CD4-positive, alpha-beta memory T cell (primary cell): Measurements from ENCODE around the gene DBF4B. TPM values are rescaled to one million over a fixed set of nuclear protein-coding genes. Genes with fewer than 3 reads are reported as not detected.
"Not testable (repeated sequence)": the region's sequence is repeated elsewhere in the genome, so short reads cannot be mapped to it uniquely, and the experiment has no call there.

Experiments
- CTCF ChIA-PET: fragments of 350-600 bp; sonication (Branson Sonifier 250); formaldehyde crosslinking; loops from one replicate; lab custom pipeline; 2021; ENCODE audit warnings: inconsistent platforms; ENCODE audit not compliant: partially characterized antibody; lab: Charles Lee
- POLR2A ChIA-PET: fragments of 350-600 bp; sonication (Branson Sonifier 250); formaldehyde crosslinking; loops from one replicate; lab custom pipeline; 2021; ENCODE audit not compliant: partially characterized antibody; lab: Charles Lee
- DNase-seq, 5 donors: peaks; one replicate each; pipeline versions ENCODE4 v3.0.0 to v3.0.0-alpha.2; 2020 to 2022; ENCODE audit warnings: mixed read lengths in 1 of 5
- H3K27ac ChIP-seq: one replicate; pipeline ENCODE4 v1.7.0; 2013; ENCODE audit warnings: low read depth, low read length
- H3K27me3 ChIP-seq: 2 replicates; pipeline ENCODE4 v1.7.0; 2013; ENCODE audit warnings: mild to moderate bottlenecking, low read length, moderate library complexity; ENCODE audit not compliant: insufficient read depth
- H3K36me3 ChIP-seq: 2 replicates; pipeline ENCODE4 v1.7.0; 2013; ENCODE audit warnings: mild to moderate bottlenecking, low read length, moderate library complexity; ENCODE audit not compliant: insufficient read depth
- H3K4me1 ChIP-seq: 2 replicates; pipeline ENCODE4 v1.7.0; 2013; ENCODE audit warnings: mild to moderate bottlenecking, low read length, moderate library complexity; ENCODE audit not compliant: insufficient read depth
- H3K4me3 ChIP-seq, 2 donors: one replicate each; pipeline ENCODE4 v1.7.0; 2013; ENCODE audit warnings: low read length in 2 of 2, mild to moderate bottlenecking in 1 of 2
- H3K9me3 ChIP-seq, 2 donors: one replicate each; pipeline ENCODE4 v1.7.0; 2013; ENCODE audit warnings: low read length in 2 of 2, control low read depth in 1 of 2; ENCODE audit not compliant: control insufficient read depth in 1 of 2
- H3K27ac Mint-ChIP-seq, 7 donors: one replicate each; pipeline ENCODE4 v1.8.0; 2020 to 2021; ENCODE audit warnings: mixed read lengths in 7 of 7, mild to moderate bottlenecking in 6 of 7, inconsistent platforms in 3 of 7, moderate library complexity in 3 of 7
- H3K27me3 Mint-ChIP-seq, 2 donors: one replicate each; pipeline ENCODE4 v1.8.0; 2020 to 2021; ENCODE audit warnings: mixed read lengths in 2 of 2
- H3K36me3 Mint-ChIP-seq, 2 donors: one replicate each; pipeline ENCODE4 v1.8.0; 2020 to 2021; ENCODE audit warnings: mixed read lengths in 2 of 2, inconsistent platforms in 1 of 2, mild to moderate bottlenecking in 1 of 2
- H3K4me1 Mint-ChIP-seq, 4 donors: one replicate each; pipeline ENCODE4 v1.8.0; 2020 to 2021; ENCODE audit warnings: mixed read lengths in 4 of 4, mild to moderate bottlenecking in 1 of 4
- H3K4me3 Mint-ChIP-seq, 8 donors: one replicate each; pipeline ENCODE4 v1.8.0; 2020 to 2021; ENCODE audit warnings: mixed read lengths in 8 of 8, mild to moderate bottlenecking in 7 of 8, moderate library complexity in 6 of 8, inconsistent platforms in 3 of 8
- H3K9me3 Mint-ChIP-seq, 8 donors: one replicate each; pipeline ENCODE4 v1.8.0; 2020 to 2021; ENCODE audit warnings: mixed read lengths in 8 of 8, mild to moderate bottlenecking in 5 of 8, inconsistent platforms in 3 of 8, moderate library complexity in 1 of 8
- intact Hi-C: fragments of 100-400 bp; cut with micrococcal nuclease; formaldehyde crosslinking; loops from one replicate; pipeline ENCODE4 v1.15.1; 2023
- polyA plus RNA-seq, 2 donors: library from polyadenylated mRNA; unstranded; fragments of 300-500 nt; fragmentation: Illumina TruSeq; gene quantifications; one replicate each; pipeline ENCODE4 v1.2.3, GENCODE V29; 2021
- total RNA-seq, 2 experiments: library from RNA; stranded (reverse); gene quantifications; one replicate each; pipeline ENCODE4 v1.2.3, GENCODE V29; 2021

Gene DBF4B
- total and polyA plus RNA-seq, 4 experiments from 2014 or later: 1.00 to 8.4 (median 8.1) TPM; not detected in 1

GRCh38 chr17:44722254-44722653 lies 13.8 kb downstream of the DBF4B start:
- H3K27me3 ChIP-seq: no peaks in the 10 kb centered on the region
- no peak overlapping the region for H3K4me3 ChIP-seq
- peaks cover 2 to 4% of the 10 kb centered on the region in 2 donors for H3K36me3 Mint-ChIP-seq
- no peaks in the 10 kb centered on the region for H3K4me1 Mint-ChIP-seq
- no peaks in the 10 kb centered on the region for H3K36me3 ChIP-seq
- CTCF ChIA-PET: interaction anchor here (1.0 kb wide), 1 partner anchor 52 kb away, joined by 3 read pairs; no protein-coding TSS in a partner anchor
- intact Hi-C loops: no loop called here
- no peak overlapping the region for H3K4me3 Mint-ChIP-seq
- no peak overlapping the region for H3K27ac ChIP-seq
- H3K27me3 Mint-ChIP-seq: no peaks in the 10 kb centered on the region
- no peaks in the 10 kb centered on the region for H3K9me3 ChIP-seq
- no peaks in the 10 kb centered on the region for H3K9me3 Mint-ChIP-seq
- H3K4me1 ChIP-seq: no peaks in the 10 kb centered on the region
- POLR2A ChIA-PET: no interaction called here
- DNase-seq: no peak
- H3K27ac Mint-ChIP-seq: no peak overlapping the region

- H3K4me3 ChIP-seq, H3K4me3 Mint-ChIP-seq, H3K9me3 ChIP-seq, DNase-seq, H3K27ac Mint-ChIP-seq, H3K4me1 ChIP-seq, POLR2A ChIA-PET, H3K4me1 Mint-ChIP-seq, H3K36me3 ChIP-seq, CTCF ChIA-PET, H3K9me3 Mint-ChIP-seq, intact Hi-C loops, H3K27me3 Mint-ChIP-seq, H3K27me3 ChIP-seq, H3K27ac ChIP-seq: not testable (repeated sequence)
- H3K36me3 Mint-ChIP-seq: peaks cover 10 to 14% of the 10 kb centered on the region in 2 donors
Measured at GRCh38 chr17:44726121-44726520, 17.7 kb downstream of the DBF4B start.

- Histone ChIP-seq H3K4me1 (no peaks in the 10 kb centered on the region), H3K27ac (no peak overlapping the region), H3K36me3 (no peaks in the 10 kb centered on the region), H3K9me3 (no peaks in the 10 kb centered on the region), H3K4me3 (no peak overlapping the region), H3K27me3 (no peaks in the 10 kb centered on the region)
- H3K4me1 Mint-ChIP-seq: no peaks in the 10 kb centered on the region
- H3K9me3 Mint-ChIP-seq: peaks cover 0 to 2% (median 0%) of the 10 kb centered on the region in 8 donors
- intact Hi-C loops: no loop called here
- ChIA-PET POLR2A (no interaction called here), CTCF (interaction anchor here (0.6 kb wide), 1 partner anchor 125 kb away, joined by 3 read pairs; no protein-coding TSS in a partner anchor)
- H3K27me3 Mint-ChIP-seq: no peaks in the 10 kb centered on the region
- no peak for DNase-seq
- H3K27ac Mint-ChIP-seq: peak overlapping the region in 1 of 7 donors; percentile 19
- peaks cover 6 to 8% of the 10 kb centered on the region in 2 donors for H3K36me3 Mint-ChIP-seq
- H3K4me3 Mint-ChIP-seq: no peak overlapping the region
Measured at GRCh38 chr17:44733753-44734152, 25.3 kb downstream of the DBF4B start.

- H3K27me3 ChIP-seq: no peaks in the 10 kb centered on the region
- CTCF ChIA-PET: no interaction called here
- Mint-ChIP-seq H3K27ac (no peak overlapping the region), H3K36me3 (peaks cover 6 to 9% of the 10 kb centered on the region in 2 donors), H3K27me3 (no peaks in the 10 kb centered on the region), H3K4me3 (no peak overlapping the region), H3K9me3 (peaks cover 0 to 2% (median 0%) of the 10 kb centered on the region in 8 donors), H3K4me1 (no peaks in the 10 kb centered on the region)
- no peak overlapping the region for H3K27ac ChIP-seq
- intact Hi-C loops: no loop called here
- no peak for DNase-seq
- no peak overlapping the region for H3K4me3 ChIP-seq
- no peaks in the 10 kb centered on the region for H3K4me1 ChIP-seq
- H3K9me3 ChIP-seq: no peaks in the 10 kb centered on the region
- POLR2A ChIA-PET: no interaction called here
- no peaks in the 10 kb centered on the region for H3K36me3 ChIP-seq
Measured at GRCh38 chr17:44734272-44734671, 25.8 kb downstream of the DBF4B start.

- ChIA-PET POLR2A (no interaction called here), CTCF (no interaction called here)
- intact Hi-C loops: no loop called here
- Histone ChIP-seq H3K4me1 (no peaks in the 10 kb centered on the region), H3K9me3 (no peaks in the 10 kb centered on the region), H3K4me3 (no peak overlapping the region), H3K36me3 (no peaks in the 10 kb centered on the region), H3K27ac (no peak overlapping the region), H3K27me3 (no peaks in the 10 kb centered on the region)
- no peak for DNase-seq
- H3K4me3 Mint-ChIP-seq: no peak overlapping the region
- H3K27ac Mint-ChIP-seq: no peak overlapping the region
- no peaks in the 10 kb centered on the region for H3K27me3 Mint-ChIP-seq
- H3K36me3 Mint-ChIP-seq: peaks cover 0 to 4% of the 10 kb centered on the region in 2 donors
- no peaks in the 10 kb centered on the region for H3K4me1 Mint-ChIP-seq
- peaks cover 0 to 2% (median 0%) of the 10 kb centered on the region in 8 donors for H3K9me3 Mint-ChIP-seq
Measured at GRCh38 chr17:44736551-44737240, 28.2 kb downstream of the DBF4B start.

- CTCF ChIA-PET: no interaction called here
- POLR2A ChIA-PET: no interaction called here
- Mint-ChIP-seq H3K36me3 (peaks cover 0 to 3% of the 10 kb centered on the region in 2 donors), H3K27me3 (no peaks in the 10 kb centered on the region), H3K9me3 (no peaks in the 10 kb centered on the region), H3K27ac (peak overlapping the region in 2 of 7 donors; percentile 17 to 35), H3K4me3 (no peak overlapping the region), H3K4me1 (no peaks in the 10 kb centered on the region)
- intact Hi-C loops: no loop called here
- H3K27ac ChIP-seq: no peak overlapping the region
- no peaks in the 10 kb centered on the region for H3K9me3 ChIP-seq
- no peak overlapping the region for H3K4me3 ChIP-seq
- H3K36me3 ChIP-seq: no peaks in the 10 kb centered on the region
- DNase-seq: no peak
- no peaks in the 10 kb centered on the region for H3K27me3 ChIP-seq
- no peaks in the 10 kb centered on the region for H3K4me1 ChIP-seq
Measured at GRCh38 chr17:44738214-44738906, 29.9 kb downstream of the DBF4B start.

GRCh38 chr17:44741316-44741715 lies 32.9 kb downstream of the DBF4B start:
- no peaks in the 10 kb centered on the region for H3K36me3 ChIP-seq
- ChIA-PET POLR2A (no interaction called here), CTCF (no interaction called here)
- no peak overlapping the region for H3K4me3 ChIP-seq
- no peaks in the 10 kb centered on the region for H3K4me1 Mint-ChIP-seq
- peaks cover 0 to 3% of the 10 kb centered on the region in 2 donors for H3K36me3 Mint-ChIP-seq
- no peaks in the 10 kb centered on the region for H3K27me3 Mint-ChIP-seq
- H3K27ac Mint-ChIP-seq: no peak overlapping the region
- no peak overlapping the region for H3K27ac ChIP-seq
- no peaks in the 10 kb centered on the region for H3K9me3 Mint-ChIP-seq
- no peak for DNase-seq
- intact Hi-C loops: no loop called here
- no peaks in the 10 kb centered on the region for H3K4me1 ChIP-seq
- H3K4me3 Mint-ChIP-seq: no peak overlapping the region
- no peaks in the 10 kb centered on the region for H3K9me3 ChIP-seq
- no peaks in the 10 kb centered on the region for H3K27me3 ChIP-seq
